NCI-H510A treated with DMSO at 0.1 percent for 48 hours (cell line): Measurements from ENCODE around the gene YEATS2.

Source experiments
- DNase-seq: peaks from one replicate; lab custom pipeline; 2025; lab: John Stamatoyannopoulos, UW

The YEATS2 gene

GRCh38 chr3:183812761-183813445, 115.3 kb downstream of the YEATS2 start:
- DNase-seq: peak; percentile 56

GRCh38 chr3:183814240-183814639, 116.6 kb downstream of the YEATS2 start:
- no peak for DNase-seq

DNA sequence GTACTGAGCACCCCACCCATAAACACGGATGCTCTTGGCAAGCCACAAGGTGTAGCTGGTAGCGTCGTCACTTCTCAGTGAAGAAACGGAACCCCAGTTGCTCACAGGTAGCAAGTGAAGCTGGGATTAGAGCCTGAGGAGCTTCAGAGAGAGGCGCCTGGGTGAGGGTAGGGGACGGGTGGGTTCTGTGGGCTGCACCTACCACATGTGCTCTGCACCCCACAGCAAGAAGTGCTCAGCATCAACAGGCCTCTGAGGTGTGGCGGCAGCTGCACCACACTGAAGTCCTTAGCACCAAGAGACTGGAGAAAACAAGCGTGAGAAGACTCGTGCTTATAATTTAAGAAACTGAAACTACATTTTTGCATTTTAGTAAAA, 118.0 kb downstream of the YEATS2 start:
- no peak for DNase-seq

DNA sequence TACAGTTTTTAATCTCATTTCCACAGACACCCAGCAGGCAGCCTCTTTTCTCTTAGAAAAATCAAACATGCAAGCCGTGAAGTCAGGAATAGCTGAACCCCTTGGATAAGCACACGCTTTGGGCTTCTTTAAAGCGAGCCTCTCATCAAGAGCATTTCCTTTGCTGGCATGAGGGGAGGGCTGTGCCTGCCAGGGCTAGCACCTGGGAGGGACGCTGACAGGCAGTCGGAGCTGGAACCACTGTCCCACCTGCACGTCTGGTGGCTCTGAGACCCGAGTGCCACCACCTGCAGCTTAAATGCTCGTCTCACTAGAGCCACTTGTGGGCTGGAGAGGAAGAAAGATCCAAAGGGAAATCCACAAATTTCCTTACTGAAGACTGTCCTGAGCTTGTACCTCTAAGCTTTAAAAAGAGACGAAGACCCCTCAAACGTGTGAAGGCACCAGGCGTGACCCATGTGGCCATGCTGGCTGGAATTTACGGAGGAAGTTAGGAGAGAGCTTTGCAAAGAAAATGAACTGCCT, 118.4 kb downstream of the YEATS2 start:
- peak; percentile 64 for DNase-seq

- DNase-seq: no peak
Measured at GRCh38 chr3:183816681-183817510, 119.3 kb downstream of the YEATS2 start.

DNA sequence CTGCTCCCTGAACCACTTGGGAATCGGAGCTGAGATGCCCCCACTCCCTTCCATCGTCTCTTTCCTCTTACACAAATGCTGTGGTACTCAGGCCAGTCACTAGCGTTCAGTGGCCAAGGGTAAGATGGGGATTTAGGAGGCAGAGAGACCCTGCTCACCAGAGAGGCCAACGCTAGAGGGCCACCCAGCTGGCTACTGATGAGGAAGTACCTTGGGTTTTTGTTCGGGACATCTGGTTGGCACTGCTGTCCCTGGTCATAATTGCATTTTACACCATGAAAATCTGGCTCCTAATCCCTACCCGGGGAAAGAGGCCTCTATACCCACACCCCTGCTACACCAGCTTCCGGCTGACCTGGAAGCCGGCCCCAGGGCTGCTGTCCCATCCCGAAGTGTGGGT, 120.0 kb downstream of the YEATS2 start:
- DNase-seq: no peak

GRCh38 chr3:183818041-183818620, 120.5 kb downstream of the YEATS2 start:
- DNase-seq: peak; percentile 29

GRCh38 chr3:183818706-183819624, 121.4 kb downstream of the YEATS2 start:
- no peak for DNase-seq

GRCh38 chr3:183819831-183820230, 122.2 kb downstream of the YEATS2 start:
- DNase-seq: no peak

GRCh38 chr3:183822631-183823030, 125.0 kb downstream of the YEATS2 start:
- no peak for DNase-seq

DNA sequence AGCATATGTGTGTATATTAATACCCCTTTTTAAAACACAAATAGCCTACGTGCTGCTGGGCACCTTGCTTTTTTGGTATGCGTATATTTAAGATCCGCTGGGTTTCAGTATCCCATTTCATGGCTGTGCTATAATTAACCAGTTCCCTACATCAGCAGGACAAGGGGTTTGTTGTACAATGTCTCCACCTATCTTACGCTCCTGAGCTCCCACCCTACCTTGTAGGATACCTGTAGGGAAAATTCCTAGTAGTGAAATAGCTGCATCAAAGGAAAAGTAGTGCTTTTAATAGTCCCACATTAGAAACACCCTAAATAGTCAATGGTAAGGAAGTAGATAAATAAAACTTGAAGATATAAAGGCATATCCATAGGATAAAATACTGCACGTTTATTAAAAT, 126.4 kb downstream of the YEATS2 start:
- DNase-seq: peak; percentile 68

- no peak for DNase-seq
Measured at GRCh38 chr3:183824761-183825455, 127.3 kb downstream of the YEATS2 start.

DNA sequence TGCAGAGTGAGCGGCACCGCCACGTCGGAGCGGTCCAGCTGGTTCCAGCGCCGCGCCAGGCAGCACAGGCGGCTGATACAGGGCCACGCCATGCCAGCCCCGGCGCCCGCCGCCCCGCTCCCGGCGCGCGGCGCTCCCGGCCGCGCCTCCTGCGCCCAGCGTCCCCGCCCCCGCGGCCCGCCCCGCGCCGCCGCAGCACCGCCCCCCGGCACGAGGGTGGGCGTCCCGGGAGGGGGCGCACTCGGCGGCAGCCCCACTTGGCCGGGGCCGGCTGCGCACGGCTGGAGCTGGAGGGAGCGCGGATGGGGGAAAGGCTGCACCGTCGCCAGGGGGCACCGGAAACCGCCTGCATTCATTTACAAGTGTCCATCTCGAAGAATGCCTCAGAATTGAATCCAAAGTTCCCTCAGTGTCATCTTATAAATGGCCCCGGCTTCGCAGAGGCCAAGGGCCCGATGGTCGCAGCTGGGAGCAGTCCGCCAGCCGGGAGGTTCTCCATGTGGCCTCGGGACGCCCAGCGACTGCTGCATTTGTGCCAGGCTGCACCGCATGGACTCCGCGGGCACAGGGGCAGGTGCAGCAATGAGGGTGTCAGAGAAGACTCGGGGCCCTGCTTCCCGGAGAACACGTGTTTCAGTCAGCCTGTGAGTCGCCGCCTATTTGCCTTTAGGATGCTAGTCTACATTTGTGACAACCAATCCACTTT, 128.0 kb downstream of the YEATS2 start, which contains the start of gene MAP6D1:
Gene MAP6D1 (minus strand): TSS at position 122 of the 706 bp plus-strand sequence. CDS start 30 bp downstream, at position 92.
- peak; percentile 86 for DNase-seq

- peak; percentile 35 for DNase-seq
Measured at GRCh38 chr3:183826448-183827250, 129.1 kb downstream of the YEATS2 start.

- DNase-seq: no peak
Measured at GRCh38 chr3:183827809-183828537, 130.4 kb downstream of the YEATS2 start.

DNA sequence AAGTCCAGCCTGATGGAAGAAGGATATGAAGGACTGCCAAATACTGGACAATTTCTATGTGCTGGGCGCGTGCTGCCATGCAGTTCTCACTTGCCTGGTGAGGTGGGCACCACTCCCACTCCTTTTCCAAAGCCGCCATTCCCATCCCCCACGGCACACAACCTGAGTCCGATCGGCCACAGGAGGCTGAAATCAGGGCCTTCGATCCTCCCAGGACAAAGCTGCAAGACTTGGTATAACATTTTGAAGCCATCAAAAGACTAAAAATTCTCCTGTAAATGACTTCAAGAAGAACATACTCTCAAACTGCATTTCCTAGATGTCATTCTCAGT, 130.9 kb downstream of the YEATS2 start:
- DNase-seq: no peak

DNA sequence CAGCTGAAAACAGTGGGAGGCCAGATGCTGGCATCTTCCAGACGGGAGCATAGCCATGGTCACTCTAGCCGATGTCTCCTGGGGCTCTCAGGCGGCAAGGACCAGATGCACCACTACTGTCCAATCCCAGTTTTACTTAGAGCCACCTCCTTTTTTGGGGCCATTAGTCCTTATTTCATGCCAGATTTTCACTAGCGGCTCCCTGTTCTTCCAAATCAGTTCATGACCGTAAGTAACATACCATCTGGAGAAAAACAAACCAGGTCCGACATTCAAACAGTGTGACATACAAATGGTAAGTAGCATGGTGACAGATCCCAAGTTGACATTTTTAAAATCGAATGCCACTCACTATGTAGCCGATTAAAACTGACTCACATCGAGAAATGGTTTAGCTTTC, 131.9 kb downstream of the YEATS2 start:
- DNase-seq: no peak

DNA sequence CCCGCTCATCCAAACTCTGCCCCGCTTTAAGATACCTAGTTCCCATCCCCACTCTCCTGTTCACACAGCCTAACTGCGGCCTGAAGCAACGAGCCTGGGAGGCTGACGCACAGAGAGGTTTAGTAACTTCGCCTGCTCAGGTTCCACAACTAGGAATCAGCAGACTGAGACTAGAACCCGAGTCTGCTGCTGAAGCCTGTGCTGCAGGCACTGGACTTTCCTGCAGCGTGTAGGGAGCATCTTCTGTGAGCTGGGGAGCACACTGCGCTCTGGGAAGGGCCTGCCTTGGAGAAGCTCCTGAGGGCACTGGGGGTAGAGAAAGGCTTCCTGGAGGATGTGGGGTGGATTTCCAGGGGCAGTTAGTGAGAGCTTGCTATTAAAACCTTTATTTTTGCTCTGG, 132.6 kb downstream of the YEATS2 start:
- no peak for DNase-seq

DNA sequence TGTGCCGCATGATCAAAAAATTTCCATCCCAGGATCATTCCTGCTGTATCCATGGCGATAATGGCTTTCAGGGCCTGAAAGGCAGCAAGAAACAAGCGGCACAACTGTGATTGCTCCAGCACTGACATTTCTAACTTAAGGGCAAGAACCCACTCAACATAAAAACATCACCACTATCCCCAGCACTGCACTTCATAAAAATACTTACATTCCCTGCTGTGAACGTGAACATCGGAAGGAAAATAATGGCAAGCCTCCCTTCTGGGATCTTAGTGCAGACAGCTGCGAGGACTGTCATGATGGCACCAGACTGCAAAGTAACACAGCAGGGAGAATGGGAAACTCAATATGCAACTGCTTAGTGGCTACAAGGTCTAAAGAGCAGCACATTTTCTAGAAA, 135.9 kb downstream of the YEATS2 start:
- DNase-seq: no peak
